TTC549 (cell line): ENCODE measurements around the gene CACNA1S.
A peak's percentile ranks its signal among the peaks of the same experiment; 100 is the strongest.

Experiments used
- FAIRE-seq: peaks from 2 replicates; lab custom pipeline; 2012; peaks lifted over from hg19 to GRCh38; lab: Jason Lieb, UNC

CACNA1S gene

DNA sequence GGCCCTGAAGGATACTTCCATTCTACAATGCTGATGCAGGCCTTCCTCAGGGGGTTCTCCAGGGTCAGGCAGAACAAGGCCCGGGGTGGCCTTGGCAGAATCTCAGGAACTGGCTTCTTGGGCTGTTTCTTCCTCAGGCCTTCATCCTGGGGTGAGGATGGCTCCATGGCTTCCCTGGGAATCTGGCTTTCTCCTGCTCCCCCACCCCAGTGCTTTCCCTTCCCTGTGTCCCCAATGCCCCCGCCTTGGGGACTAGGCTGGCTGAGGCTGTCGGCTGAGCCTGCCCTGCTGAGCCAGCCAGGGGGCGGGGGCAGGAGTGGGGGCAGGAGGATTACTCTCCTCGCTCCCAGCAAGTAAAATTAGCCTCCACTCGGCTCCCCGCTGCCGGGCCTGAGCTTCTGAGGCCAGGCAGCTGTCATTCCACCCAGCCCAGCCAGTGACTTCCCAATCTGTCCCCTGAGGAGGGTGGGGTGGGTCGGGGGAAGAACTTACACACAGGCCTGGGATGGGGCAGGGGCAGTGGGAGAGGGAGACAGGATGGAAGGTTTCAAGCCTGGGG is at the start of gene CACNA1S:
Gene CACNA1S (minus strand): TSS at position 254 of the 559 bp plus-strand sequence. CDS start 87 bp downstream, at position 167.
- no peak for FAIRE-seq

DNA sequence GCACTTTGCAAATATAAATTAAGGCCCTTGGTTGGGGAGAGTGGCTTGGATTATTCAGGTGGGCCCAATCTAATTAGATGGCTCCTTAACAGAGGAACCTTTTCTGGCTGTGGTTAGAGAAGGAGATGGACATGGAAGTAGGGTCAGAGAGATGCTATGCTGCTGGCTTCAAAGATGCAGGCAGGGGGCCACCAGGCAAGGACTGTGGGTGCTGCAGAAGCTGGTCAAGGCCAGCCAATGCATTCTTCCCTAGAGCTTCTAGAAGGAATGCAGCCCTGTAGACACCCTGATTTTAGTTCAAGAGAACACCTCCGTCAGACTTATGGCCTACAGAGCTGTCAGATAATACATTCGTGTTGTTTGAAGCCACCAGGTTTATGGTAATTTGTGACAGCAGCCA is 45.7 kb upstream of the CACNA1S start:
- FAIRE-seq = no peak

GRCh38 chr1:201156819-201157218 is 44.6 kb upstream of the CACNA1S start:
- no peak for FAIRE-seq

DNA sequence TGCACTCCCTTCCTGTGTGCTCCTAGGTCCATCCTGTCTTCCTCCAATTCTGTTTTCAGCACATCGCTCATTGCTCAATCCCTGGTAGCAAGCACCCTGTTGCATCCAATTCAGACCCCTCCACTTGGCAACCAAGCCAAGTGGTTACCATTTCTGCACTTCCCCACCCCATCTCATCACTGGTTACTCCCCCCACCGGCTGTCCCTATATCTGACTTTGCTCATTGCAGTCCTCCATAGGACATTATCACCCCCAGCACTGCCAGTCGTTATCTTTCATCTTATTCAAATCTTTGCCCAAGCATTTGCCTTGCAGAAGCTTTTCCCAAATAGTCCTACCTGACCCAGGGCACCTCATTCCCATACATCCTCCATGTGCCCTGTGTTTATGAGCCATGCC is 44.1 kb upstream of the CACNA1S start:
- no peak for FAIRE-seq

DNA sequence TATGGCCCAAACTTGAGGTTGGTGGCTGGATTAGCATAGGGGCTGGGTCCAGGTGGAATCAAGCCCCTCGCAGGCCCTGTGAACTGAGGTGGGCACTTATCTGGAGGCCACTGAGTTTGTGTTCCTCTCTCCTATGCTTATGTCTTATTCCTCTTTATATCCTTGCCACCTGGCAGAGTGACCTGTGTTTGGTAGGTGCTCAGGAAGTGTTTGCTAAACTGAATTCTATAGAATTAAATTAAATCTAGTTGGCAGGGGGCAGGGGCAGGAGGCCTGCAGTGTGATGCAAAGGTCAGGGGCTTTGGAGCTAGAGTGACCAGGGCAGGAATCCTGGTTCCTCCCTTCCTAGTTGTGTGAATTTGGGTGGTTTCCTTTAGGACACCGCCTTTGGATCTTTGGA is 43.1 kb upstream of the CACNA1S start:
- FAIRE-seq = no peak

- peak; percentile 91 for FAIRE-seq
Observed at GRCh38 chr1:201154389-201155165, 42.4 kb upstream of the CACNA1S start, which contains the start of gene TMEM9. TSS of gene TMEM9 (minus strand) at chr1:201154474. CDS start at chr1:201153923, 551 bp downstream.

DNA sequence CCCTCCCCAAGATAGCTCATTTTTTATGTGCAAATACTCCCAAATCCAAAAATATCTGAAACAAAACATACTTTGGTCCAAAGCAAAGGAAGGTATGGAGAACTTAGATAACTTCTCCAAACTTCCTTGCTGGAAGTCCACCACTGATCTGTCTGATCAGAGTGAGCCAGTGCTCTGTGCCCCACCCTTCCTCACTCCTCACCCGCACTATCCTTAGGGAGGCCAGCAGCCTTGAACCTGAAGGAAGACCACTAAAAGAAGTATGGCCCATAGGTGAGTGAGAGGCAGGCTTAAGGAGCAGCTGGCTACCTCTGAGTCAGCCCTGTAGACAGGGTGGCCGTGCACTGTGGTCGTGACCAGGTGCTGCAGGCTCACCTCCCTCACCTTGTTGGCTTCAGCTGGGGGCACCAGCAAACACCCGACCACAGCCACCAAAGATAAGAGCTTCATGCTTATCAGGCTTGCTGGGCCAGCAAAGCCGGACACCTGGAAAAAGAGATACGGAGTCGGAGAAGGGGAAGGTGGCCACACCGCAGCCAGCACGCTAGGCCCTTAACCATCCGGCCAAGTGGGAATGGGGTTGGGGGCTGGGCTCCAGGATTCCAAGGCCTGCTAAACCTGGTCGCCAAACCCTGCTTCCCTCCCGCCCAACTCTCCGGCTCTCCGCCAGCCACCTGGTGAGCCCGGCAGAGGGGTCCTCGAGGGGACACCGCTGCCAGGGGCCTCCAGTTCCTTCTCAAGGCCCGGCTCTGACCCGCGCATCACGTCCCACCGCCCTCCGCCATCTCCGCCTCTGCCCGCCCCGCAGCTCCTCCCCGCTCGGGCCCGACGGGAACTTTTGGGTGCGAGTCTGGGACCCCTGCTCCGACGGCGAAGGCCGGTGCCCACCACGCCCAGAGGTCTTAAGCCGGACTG is 41.5 kb upstream of the CACNA1S start:
- no peak for FAIRE-seq

GRCh38 chr1:201149400-201149799 is 37.2 kb upstream of the CACNA1S start:
- no peak for FAIRE-seq

- FAIRE-seq = no peak
Observed at GRCh38 chr1:201147396-201148015, 35.3 kb upstream of the CACNA1S start.

DNA sequence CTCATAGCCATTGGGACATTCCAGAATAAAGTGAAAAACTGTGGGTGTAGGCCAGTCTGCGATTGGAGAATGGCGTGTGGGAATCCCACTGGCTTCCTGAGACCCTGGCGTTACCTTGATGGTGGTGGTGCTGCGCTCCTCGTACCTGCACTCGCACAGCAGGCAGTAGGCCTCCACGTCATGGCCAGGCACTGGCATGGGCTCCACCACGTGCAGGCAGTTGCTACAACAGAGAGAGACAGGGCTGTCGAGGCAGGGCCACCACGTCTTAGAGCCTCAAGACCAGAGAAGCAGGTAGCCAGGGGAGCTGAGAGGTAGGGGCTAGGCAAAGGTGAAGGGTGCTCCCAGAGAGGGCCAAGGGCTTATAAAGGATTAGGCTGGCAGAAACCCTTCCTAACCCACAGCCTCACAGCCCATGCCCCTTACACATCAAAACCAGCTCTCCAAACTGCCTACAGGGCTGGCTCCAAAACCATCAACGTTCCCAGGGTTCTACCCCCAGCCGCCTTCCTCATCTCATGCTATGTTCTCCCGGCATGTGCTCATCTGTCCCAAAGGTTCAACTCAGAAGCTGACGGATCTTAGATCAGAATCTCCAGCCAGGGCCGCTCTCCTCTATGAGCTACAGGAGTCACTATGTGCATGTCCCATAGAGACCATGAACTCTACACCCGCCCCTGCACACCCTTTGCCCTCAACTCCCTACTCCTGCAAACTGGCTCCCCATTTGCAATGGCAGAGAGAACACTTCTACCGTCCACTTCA is 34.6 kb upstream of the CACNA1S start:
- FAIRE-seq = no peak

DNA sequence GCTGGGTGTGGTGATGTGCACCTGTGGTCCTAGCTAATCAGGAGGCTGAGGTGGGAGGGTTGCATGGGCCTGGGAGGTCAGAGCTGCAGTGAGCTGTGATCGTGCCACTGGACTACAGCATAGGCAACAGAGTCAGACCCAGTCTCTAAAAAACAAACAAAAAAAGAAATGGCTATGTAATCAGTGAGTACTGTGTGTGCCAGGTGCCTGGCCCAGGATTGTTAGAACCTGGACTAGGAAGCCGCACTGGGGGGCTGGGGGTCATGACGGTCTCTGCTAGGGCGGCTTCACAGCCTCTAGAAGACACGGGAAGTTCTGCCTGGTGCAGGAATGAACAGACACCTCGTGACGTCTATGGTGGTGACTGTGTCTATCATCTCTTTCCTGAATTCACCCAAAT is 33.6 kb upstream of the CACNA1S start:
- FAIRE-seq = no peak

GRCh38 chr1:201145132-201145531 is 32.9 kb upstream of the CACNA1S start:
- no peak for FAIRE-seq

DNA sequence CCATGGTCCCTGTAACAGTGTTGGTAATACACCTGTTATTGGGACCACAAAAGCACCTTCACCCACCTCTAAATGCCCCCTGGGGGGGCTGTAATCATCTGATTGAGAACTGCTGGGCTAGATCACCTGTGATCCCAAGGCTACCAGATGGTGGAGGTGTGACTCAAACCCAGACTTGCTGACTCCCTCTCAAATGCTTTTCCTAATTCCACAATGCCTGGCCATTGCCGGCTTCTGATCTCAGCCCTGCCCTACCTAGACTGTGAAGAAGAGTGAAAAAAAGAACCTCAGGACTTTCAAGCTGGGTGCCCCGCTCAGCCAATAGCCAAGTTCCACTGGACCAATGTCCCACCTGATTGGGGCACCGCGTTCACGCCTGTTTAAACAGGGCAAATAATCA is 32.5 kb upstream of the CACNA1S start:
- FAIRE-seq = no peak

GRCh38 chr1:201143726-201144635 is 31.8 kb upstream of the CACNA1S start:
- FAIRE-seq = no peak

DNA sequence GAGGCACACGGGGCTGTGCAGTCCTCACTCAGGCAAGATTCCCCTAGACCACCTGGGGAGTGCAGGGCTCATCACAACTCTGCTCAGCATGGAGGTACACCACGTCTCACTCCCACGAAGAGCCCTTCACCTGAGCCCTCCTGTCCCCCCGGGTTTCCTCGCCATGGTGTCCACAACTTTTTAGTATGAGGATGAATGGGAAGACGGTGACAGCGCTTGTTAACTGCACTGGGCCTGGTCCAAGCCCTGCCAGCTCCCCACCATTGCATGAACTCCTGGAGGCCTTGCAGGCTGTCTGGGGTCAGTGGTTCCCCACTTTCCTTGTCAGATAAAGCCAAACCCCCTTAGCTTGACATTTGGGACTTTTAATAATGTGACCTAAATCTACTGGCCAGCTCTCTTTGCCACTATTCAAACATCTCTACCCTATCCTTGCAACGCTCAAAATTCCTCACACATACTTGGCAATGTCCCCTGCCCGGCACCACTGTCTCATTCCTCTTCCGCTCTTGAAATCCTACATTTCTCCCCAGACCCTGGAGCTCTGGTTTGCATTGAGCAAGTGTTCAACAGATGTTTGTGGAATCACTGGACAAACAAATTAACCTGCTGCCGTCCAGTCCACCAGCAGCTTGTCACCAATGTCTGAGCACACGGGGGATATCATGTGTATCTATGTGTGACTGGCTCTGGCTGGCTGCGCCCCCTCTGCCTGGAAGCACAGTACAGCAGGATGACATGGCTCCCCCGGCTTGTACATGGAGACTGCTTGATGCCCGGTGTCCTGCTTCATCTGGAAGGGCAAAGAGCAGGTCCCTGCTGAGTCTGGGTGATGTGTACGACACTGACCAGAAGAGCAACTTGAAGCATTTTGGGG is 30.9 kb upstream of the CACNA1S start:
- FAIRE-seq = no peak

DNA sequence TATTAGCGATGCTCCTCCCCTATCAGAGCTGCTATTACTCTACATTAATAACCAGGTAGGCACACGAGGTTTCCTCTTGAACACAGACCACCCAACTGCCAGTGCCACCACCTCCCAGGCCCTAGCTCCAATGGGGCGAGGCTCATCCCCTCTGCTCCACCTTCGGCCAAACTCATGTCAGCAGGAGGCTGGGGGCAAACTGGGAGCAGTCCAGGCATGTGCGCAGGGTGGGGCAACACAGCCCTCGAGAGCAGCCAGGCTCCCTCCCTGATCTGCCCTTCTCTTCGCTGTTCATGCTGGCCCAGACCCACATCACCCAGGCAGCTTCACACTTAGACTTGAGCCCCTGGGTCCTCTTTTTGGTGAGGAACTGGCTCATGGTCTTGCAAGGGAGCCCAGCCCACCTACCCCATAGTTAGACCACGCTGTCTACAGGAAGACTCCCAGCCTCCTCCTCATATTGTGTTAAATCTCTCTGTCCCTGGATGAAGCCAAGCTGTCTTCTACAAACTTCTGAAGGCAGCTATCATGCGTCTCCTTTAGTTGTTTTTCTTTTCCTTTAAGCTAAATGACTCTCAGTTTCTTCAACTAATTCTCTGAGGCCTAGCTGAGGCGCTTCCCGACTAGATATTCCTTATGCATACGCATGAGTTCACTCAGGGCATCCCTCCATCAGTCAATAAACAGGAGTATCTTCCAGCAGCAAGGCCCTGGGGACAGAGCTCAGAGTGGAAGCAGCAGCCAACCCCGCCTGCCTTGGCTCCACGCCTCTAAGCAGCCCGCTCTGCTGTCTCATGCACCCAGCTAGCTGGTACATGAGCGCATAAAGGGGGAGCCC is 30.0 kb upstream of the CACNA1S start:
- no peak for FAIRE-seq

DNA sequence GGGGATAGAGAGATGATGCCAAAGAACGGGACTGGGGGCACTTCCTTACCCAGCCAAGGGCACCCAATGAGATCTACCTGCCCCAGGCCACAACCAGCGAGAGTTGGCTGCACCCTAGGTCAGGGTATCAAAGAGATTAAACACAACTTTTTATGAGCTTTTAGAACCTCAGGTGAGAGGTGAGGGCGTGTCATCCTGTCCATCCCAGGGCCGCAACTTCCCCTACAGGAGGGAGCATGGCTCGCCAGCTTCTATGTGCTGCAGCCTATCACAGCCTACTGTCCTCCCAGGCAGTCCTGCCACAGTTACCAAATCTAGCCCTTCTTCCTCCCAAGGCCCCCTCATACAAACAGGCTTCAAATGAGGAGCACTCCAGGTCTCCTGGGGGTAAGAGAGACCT is 29.2 kb upstream of the CACNA1S start:
- no peak for FAIRE-seq

DNA sequence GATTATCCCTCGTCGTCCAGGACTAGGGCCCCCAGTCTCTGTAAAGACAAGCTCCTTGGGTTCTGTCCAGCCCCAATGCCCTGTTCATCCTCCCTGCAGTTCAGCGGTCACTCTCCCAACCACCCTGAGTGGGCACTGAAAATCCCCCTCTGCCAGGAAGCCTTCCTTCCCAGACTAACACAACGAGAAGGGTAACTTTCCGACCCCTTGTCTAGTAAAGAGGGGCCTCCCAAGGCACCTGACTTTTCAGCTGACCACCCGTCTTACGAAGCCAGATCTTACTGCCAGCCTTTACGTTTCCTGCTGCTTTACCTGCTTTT is 28.7 kb upstream of the CACNA1S start:
- FAIRE-seq = no peak
